HG02970 (cell line): ENCODE data around the gene TNNT1.
"Not testable (repeated sequence)": the region's sequence is repeated elsewhere in the genome, so short reads cannot be mapped to it uniquely, and the experiment has no call there.

Experiments used
- ATAC-seq: cut with Tn5 transposase; IDR thresholded peaks from one replicate; pipeline ENCODE4 v1.9.1; 2021; ENCODE audit warnings: mild to moderate bottlenecking, moderate library complexity, moderate number of reproducible peaks; ENCODE audit not compliant: unreplicated experiment, low FRiP score

TNNT1 gene

DNA sequence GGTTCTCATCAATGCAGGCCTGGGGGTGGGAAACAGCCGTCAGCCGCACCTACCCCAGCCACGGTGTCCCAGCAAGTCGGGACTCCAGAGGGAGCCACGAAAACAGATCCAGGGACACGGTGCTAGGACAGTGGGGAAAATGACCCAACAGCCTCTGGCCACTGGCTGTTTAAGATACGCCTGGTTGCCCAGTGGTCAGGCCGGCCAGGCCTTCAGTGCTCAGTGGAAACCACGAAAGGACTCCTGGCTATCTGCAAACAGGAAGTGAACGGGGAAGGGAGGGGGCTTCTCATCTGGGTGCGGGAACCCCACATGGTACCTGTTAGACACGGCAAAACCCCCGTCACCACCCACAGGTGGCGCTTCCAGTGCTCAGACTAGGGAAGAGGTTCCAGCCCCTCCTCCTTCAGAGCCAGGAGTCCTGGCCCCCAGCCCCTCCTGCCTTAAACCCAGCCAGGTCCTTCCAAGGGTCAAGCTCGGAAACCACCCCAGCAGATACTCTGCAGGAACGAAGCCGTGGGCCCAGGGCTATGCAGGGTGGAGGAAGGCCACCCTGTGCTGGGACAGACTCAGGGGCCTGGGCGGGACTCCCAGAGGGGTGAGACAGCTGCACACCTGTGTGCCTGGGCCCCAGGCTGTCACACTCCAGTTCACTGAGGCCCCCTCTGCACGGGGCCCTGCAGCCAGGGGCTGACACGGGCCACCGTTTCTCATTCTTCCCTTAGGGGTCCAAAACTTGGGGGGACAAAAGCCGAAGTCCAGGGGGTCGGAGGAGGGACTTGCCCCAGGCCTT lies 36.0 kb downstream of the TNNT1 start:
- ATAC-seq, result no peak

DNA sequence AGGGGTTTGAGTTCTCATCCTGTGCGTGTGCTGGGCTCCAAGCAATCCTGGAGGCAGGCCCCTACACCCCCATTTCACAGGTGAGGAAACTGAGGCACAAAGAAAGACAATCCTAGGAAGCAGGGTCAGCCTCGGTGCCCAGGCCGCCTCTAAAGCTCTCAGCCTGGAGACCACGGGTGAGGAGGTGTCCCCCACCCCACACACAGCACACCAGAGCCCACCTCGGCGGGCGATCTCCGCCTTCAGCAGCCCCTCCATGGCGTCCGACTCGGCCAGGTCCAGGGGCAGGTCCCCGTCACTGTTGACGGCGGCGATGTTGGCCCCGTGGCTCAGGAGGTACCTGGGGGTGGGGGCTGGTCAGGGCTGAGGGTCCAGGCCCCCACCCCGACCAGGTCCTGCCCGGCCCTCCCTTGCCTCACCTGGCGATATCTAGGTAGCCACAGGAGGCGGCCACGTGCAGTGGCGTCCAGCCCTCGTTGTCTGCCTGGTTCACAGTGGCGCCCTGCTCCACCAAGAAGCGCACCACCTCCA lies 36.7 kb downstream of the TNNT1 start:
- ATAC-seq, result no peak

DNA sequence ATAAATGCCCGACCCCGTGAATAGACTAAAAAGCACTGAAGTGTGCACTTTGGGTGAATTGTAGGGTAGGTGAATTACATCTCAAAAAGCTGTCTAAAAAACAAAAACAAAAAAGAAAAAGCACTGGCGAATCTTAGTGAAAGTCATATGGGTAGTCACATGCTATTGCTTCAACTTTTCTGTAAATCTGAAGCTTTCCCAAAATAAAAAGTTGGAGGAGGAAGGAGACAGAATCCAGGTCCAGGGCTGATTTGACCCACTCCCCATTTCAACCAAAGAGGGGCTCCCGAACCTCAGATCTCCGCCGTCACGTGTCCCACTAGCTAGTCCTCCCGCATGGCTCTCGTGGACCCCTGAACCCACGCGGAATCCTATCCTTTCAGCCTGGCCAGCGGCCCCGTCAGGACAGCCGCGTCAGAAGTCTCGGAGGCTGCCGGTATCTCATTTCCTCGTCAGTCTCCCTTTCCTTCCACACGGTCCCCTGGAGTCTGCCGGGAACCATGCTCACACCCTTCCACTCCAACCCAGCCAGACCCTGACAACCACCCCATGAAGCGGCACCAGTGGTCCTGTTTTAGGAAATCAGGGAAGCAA lies 37.7 kb downstream of the TNNT1 start:
- ATAC-seq, result no peak

DNA sequence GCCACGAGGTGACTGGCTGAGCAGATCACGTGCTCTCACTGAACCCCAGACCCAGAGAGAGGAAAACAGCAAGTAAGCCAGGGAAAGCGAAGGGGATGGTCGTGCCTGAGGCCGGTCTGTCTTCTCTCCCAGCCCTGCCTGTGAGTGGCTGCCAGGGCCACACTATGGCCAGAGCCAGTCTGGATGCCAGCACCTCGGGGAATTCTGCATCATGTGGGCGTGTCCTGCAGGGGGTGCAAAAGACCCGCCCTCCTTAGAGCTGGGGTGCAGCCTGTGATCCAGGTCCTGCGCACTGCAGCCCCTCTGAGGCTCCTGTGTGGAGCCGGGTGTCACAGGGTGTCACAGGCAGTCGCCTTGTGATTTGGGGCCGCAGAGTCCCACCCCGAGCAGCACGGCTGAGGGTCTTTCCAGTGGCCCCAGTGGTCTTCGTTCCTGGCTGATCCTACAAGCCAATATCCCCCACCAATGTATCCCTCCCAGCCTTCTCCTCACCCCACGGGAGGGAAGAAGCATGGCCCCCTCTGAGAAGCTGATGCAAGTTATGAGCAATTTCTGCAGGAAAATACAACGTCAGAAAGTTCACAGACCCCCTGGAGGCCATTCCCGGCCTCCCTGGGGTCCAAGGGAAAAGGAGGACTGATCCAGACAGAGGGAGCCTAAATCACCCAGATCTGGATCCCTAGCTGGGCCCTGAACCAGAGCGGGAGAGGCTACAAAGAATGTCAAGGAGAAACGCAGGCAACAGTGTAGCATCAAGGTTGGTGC lies 39.3 kb downstream of the TNNT1 start:
- ATAC-seq, result no peak

DNA sequence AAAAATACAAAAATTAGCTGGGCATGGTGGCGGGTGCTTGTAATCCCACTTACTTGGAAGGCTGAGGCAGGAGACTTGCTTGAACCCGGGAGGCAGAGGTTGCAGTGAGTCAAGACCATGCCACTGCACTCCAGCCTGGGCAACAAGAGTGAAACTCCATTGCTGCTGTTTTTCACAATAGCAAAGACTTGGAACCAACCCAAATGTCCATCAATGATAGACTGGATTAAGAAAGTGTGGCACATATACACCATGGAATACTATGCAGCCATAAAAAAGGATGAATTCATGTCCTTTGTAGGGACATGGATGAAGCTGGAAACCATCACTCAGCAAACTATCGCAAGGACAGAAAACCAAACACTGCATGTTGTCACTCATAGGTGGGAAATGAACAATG lies 41.8 kb downstream of the TNNT1 start:
- not testable (repeated sequence) for ATAC-seq

DNA sequence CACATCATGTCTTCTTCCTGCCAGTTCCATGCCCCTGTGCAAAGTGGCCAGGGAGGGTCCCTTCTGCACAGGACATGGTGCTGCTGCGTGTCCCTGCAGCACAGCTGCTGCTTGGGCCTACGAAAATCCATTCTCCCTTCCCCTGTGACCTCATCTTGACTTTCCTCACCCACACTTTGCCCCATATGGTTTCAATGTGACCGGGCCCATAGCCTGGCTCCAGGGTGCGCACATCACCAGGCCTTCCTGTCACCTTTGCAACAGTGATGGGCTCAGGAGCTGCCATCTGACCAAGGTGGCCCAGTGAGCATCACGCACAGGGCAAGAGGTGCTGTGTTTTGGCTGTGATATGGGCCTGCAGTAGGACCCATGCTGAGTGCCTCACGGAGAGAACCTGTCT lies 42.4 kb downstream of the TNNT1 start:
- ATAC-seq, result no peak

DNA sequence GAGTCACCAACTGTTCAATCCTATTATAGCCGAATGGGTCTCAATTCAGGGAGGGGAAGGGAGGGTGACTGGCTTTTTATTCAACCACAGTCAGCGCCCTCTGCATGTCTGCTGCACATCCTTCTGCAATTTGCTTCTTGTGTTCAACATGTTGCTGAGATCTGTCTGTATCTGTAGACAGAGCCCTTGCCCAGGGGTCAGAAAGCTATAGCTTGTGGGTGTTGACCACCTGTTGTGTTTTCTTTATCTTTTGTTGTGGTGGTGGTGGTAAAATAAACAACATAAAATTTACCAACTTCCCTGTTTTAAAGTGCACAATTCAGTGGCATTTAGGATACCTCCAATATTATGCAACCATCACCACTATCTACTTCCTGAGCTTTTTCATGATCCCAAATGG lies 43.8 kb downstream of the TNNT1 start:
- ATAC-seq, result no peak

DNA sequence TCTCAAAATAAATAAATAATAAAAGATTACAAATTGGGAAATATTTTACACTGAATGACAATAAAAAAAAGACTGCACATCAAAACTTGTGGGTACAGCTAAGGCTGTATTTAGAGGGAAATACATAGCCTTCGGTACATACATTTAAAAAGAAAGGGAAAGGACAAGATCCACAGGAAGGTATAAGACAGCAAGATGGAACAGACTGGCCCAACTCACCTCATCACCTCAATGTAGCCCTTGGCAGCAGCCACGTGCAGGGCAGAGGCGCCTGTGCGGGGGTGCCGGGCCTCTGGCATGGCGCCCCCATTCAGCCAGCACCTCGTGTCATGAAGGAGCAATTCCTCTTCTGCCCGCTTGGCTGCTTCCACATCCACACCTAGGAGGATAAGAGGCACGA lies 45.8 kb downstream of the TNNT1 start:
- ATAC-seq, result no peak

DNA sequence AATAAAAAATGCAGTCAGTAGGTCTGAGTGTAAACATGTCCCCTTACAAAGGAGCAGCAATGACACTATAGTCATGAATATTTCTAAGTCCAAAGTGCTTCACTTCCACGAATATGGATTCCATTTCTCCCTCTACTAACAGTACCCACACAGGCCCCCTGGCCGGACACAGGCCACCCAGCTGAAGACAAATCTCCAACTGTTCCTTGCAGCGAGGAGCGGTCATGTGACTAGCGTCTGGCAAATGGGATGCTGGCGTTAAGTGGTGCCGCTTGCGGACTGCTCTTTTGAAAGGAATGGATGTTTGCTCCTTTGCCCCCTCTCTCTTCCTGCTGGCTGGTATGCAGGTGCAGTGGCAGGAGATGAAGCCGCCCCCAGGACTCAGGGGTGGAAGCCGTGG lies 47.7 kb downstream of the TNNT1 start:
- no peak for ATAC-seq

DNA sequence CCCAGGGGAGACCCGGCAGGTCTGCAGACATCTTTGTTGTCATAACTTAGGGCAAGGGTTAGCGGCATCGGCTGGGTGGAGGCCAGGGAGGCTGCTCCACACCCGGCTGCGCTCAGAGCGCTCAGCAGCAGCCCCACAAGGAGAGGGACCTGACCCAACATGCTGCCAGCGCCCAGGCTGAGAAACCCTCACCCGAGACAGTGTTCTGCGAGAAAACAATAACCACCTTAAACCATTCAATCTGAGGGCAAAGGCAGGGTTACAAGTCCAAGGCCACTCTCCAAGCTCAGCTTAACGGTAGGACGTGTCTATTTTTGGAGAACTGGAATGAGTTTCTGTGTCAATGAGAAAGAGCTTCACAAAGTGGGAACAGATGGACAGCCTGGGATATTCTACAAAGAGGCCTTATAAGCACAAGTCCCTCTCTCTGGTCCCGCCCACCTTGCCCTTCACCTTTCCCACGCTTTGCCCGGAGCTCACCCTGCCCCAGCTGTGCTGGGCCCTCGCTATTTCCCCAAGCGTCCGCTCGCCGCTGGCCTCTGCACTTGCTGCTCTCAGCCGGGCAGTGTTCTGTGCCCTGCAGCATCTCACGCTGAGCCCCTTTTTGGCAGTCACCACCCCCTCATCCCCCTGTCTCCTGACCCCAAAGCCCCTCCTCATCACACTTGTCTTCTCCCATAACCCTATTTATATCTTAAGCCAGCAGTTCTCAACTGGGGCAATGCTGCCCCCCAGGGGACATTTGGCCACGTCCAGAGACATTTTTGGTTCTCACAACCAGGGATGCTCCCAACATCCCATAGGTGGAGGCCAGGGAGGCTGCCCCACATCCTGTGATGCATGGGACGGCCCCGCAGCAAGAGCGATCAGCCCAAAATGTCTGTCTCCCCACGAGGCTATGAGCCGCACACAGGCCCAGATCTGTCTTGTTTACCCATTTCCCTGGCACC lies 49.2 kb downstream of the TNNT1 start:
- no peak for ATAC-seq

DNA sequence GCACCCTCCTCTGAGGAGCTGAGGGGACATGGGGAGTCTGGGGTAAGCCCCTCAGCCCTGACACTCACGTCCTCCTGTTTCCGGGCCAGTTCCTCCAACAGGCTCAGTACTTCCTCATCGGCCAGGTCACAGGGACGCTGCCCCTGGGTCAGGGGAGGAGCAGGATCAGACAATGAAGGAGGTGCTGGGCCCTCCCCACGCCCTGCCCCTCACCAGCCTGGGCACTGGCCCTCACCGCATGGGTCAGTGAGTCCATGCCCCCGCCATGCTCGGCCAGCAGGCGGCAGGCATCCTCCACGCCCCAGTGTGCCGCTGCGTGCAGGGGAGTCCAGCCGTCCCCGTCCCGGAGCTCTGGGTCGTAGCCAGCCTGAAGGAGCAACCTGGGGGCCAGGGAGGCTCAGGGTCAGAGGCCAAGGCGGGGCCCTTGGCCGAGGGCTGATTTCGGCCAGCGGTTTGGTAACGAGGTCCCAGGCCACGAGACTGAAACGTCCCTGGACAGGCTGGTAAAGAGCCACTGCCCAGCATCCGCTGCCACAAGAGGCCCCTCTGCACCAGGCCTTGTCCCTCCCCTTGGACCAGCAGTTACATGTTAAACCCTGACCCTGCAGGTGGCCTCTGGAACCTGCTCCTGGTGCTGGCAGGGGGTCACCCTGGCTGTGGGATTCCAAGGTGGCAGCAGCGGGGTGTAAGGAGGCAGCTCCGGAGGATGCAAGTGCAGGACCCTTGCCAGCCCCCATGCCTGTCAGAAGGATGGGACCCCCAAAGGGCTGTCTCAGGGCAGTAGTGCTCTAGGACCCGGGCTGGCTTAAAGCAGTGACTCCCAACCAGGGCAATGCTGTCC lies 50.1 kb downstream of the TNNT1 start:
- no peak for ATAC-seq

DNA sequence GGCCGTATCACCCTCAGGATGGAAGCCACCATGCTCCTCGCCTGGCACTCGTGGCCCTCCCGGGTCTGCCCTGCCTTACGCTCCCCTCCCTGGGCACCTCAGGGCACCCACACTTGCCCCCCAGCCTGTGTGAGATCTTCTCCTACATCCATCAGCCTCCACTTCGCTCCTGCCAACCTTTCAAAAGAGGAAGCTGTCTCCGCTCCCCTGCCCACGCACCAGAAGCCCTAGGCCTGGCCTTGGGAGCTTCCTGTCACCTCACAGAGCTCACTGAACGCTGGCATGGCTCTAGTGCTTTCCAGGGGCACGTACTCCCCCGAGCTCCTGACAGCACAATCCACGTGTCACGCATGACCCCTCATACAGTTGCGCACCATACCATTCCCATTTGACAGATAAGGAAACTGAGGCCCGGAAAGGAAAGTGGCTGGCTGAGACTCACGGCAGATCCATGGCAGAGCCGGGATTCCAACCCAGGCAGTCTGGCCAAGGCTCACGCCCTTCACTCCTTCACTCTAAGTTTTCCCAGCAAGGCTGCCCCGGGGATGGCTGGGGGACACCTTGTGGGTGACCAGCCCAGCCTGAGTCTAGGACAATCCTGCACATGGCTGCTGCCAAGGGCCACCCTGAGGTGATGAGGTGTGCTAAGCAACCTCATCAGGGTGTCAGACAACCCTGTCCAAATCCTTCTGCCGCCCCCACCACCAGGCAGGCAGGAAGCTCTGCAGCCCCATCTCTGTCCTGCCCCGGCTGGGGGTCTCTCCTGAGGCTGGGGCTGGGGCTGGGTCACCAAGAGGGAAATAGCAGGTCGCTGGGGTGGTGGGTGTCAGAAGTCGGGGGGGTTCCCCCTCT lies 50.9 kb downstream of the TNNT1 start:
- no peak for ATAC-seq

DNA sequence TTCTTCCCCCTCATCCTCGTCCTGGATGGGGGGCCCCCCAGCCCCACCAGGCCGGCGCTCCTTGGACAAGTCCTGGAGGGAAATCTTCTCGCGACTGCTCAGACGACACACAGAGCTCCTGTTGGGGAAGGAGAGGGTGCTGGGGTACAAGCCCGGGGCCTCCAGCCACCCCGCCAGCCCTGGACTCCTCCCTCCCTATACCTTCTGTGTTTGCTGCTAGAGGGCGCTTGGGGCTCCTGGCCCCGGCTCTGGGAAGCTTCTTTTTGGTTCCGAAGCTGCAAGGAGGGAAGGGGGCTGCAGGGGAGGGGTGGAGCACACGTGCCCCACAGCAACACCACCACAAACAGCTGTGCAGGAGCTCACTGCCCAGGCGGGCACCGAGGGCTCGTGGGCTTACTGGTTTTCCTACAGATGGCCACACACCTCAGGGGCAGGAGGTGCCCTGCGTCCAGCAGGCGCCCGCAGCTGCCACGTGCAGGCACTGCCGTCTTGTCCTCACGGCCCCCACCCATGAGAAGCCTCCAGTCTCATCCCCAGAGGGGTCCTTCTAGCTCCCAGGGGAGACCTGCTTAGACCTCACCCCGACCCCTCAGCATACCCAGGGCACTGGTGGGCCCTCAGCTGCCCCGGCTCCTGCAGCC lies 52.8 kb downstream of the TNNT1 start:
- no peak for ATAC-seq

DNA sequence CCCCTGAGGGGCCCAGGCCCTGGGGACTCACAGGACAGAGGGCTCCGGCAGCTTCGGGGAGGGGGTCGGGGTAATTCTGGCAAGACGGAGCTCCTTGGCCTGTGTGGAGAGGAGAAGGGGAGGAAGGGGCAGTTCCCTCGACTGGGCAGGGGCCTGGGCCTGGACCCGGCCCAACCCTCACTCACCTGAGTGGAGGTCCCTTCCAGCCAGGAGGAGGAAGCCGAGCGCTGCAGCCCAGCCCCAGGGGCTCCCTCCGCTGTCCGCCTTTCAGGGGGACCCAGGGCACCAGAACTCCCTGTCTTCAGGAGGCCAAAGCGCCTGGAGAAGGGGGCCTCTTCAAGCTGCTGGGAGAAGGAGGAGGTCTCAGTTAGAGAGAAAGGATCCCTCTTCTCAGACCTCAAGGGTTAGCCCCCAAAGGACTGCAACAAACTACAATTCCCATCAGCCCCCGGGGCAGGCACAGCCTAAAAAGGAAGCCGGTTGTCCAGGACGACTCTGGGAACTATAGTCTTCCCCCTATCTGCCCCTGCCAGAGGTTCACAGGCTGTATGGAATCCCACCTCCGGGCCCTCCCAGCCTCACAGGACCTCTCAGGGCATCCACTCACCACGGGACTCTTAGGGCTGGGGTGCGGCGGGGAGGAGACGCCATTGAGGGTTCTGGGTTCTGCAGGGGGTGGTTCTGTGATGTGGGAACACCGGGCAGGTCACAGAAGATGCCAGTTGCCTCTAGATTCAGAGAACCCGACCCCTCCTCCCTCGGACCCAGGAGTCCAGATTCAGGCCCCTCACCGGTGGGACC lies 53.5 kb downstream of the TNNT1 start:
- ATAC-seq, result no peak

DNA sequence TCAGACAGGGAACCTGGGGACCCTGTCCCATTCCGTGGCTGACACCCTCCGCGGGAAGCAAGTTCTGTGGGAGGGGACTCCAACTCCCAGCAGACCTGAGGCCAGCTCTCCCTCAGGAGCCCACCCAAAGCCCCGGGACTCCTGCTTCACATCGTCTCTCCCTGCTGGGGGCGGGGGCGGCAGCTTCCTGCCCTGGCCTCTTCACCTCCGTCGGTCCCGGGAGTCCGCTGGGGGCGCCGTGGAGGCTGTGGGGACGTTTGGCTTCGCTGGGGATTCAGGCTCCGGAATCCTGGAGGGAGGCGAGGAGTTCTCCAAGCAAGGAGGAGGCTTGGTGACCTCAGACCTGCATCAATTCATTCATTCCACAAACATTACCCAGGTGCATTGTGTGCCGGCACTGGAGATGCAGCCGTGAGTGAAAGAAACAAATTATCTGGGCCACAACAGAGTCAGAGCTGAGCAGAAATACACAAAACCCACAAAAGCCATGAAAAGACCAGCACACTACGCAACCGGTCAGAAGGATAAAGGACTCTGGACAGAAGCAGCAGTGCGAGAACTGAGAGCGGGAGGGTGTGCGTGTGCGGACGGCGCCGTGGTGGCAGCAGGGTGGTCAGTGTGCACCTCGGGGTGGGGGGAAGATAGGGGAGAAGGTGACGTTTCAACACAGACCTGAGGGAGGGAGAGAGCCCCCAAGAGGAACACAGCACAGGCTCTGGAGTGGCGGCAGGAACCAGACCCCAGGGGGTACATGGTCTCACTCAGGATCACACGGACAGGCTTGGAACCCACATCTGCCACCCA lies 54.3 kb downstream of the TNNT1 start:
- no peak for ATAC-seq
